Effector memory CD4-positive, alpha-beta T cell (primary cell): ENCODE measurements around the gene HPSE2.

Experiments used
- DNase-seq, 3 donors: peaks; one replicate each; pipeline ENCODE4 v3.0.0-alpha.2; 2020
- H3K27ac ChIP-seq: 2 replicates; pipeline ENCODE4 v1.7.0; 2013; ENCODE audit warnings: mild to moderate bottlenecking, low read length, moderate library complexity; ENCODE audit not compliant: insufficient read depth, poor library complexity, severe bottlenecking
- H3K27me3 ChIP-seq: replicated peaks from 2 replicates; pipeline ENCODE4 v1.7.0; 2013; ENCODE audit warnings: mild to moderate bottlenecking, low read length; ENCODE audit not compliant: insufficient read depth, control insufficient read depth, poor library complexity, severe bottlenecking
- H3K36me3 ChIP-seq: 2 replicates; pipeline ENCODE4 v1.7.0; 2013; ENCODE audit warnings: mild to moderate bottlenecking, low read length, moderate library complexity; ENCODE audit not compliant: control insufficient read depth, insufficient read depth
- H3K4me1 ChIP-seq: 2 replicates; pipeline ENCODE4 v1.7.0; 2013; ENCODE audit warnings: low read length, mild to moderate bottlenecking; ENCODE audit not compliant: control insufficient read depth, insufficient read depth, poor library complexity, severe bottlenecking
- H3K4me3 ChIP-seq: 2 replicates; pipeline ENCODE4 v1.7.0; 2013; ENCODE audit warnings: low read length, low read depth, mild to moderate bottlenecking; ENCODE audit not compliant: insufficient read depth, poor library complexity, severe bottlenecking
- H3K9me3 ChIP-seq: 2 replicates; pipeline ENCODE4 v1.7.0; 2013; ENCODE audit warnings: mild to moderate bottlenecking, low read length, moderate library complexity; ENCODE audit not compliant: control insufficient read depth

Gene HPSE2

GRCh38 chr10:98833542-98833941 lies 402.1 kb downstream of the HPSE2 start:
- no peaks in the 10 kb centered on the region for H3K9me3 ChIP-seq
- H3K4me1 ChIP-seq: no peaks in the 10 kb centered on the region

GRCh38 chr10:98832738-98833137 lies 402.9 kb downstream of the HPSE2 start:
- Histone ChIP-seq H3K4me1 (no peaks in the 10 kb centered on the region), H3K27me3 (no peaks in the 10 kb centered on the region), H3K4me3 (no peak overlapping the region), H3K27ac (no peak overlapping the region), H3K9me3 (no peaks in the 10 kb centered on the region), H3K36me3 (no peaks in the 10 kb centered on the region)
- DNase-seq: no peak

More at GRCh38 chr10:98833542-98833941, 402.1 kb downstream of the HPSE2 start:
- no peak for DNase-seq
- Histone ChIP-seq H3K27me3 (no peaks in the 10 kb centered on the region), H3K4me3 (no peak overlapping the region), H3K36me3 (no peaks in the 10 kb centered on the region), H3K27ac (no peak overlapping the region)

- Histone ChIP-seq H3K27ac (no peak overlapping the region), H3K4me1 (no peaks in the 10 kb centered on the region), H3K4me3 (no peak overlapping the region), H3K9me3 (no peaks in the 10 kb centered on the region), H3K36me3 (no peaks in the 10 kb centered on the region), H3K27me3 (no peaks in the 10 kb centered on the region)
- DNase-seq: no peak
These were observed 403.5 kb downstream of the HPSE2 start for GRCh38 chr10:98832196-98832595.

- no peak overlapping the region for H3K4me3 ChIP-seq
- DNase-seq: no peak
- H3K4me1 ChIP-seq: no peaks in the 10 kb centered on the region
- H3K27me3 ChIP-seq: no peaks in the 10 kb centered on the region
- H3K9me3 ChIP-seq: no peaks in the 10 kb centered on the region
- H3K36me3 ChIP-seq: no peaks in the 10 kb centered on the region
- H3K27ac ChIP-seq: no peak overlapping the region
These were observed 404.3 kb downstream of the HPSE2 start for GRCh38 chr10:98831391-98831790.

- no peaks in the 10 kb centered on the region for H3K9me3 ChIP-seq
- DNase-seq: no peak
- H3K27ac ChIP-seq: no peak overlapping the region
- H3K4me3 ChIP-seq: no peak overlapping the region
- no peaks in the 10 kb centered on the region for H3K27me3 ChIP-seq
- no peaks in the 10 kb centered on the region for H3K4me1 ChIP-seq
- H3K36me3 ChIP-seq: no peaks in the 10 kb centered on the region
These were observed 409.9 kb downstream of the HPSE2 start for GRCh38 chr10:98825741-98826140.

GRCh38 chr10:98817396-98817795 lies 418.3 kb downstream of the HPSE2 start:
- DNase-seq: no peak
- H3K36me3 ChIP-seq: no peaks in the 10 kb centered on the region
- H3K4me1 ChIP-seq: no peaks in the 10 kb centered on the region
- no peaks in the 10 kb centered on the region for H3K27me3 ChIP-seq
- H3K9me3 ChIP-seq: no peaks in the 10 kb centered on the region
- H3K4me3 ChIP-seq: no peak overlapping the region
- no peak overlapping the region for H3K27ac ChIP-seq

- Histone ChIP-seq H3K9me3 (no peaks in the 10 kb centered on the region), H3K4me1 (no peaks in the 10 kb centered on the region), H3K27ac (no peak overlapping the region), H3K27me3 (no peaks in the 10 kb centered on the region), H3K4me3 (no peak overlapping the region), H3K36me3 (no peaks in the 10 kb centered on the region)
- no peak for DNase-seq
These were observed 420.4 kb downstream of the HPSE2 start for GRCh38 chr10:98815039-98815885.

GRCh38 chr10:98814470-98814869 lies 421.2 kb downstream of the HPSE2 start:
- no peaks in the 10 kb centered on the region for H3K9me3 ChIP-seq
- H3K4me3 ChIP-seq: no peak overlapping the region
- H3K4me1 ChIP-seq: no peaks in the 10 kb centered on the region
- H3K36me3 ChIP-seq: no peaks in the 10 kb centered on the region
- H3K27ac ChIP-seq: no peak overlapping the region
- DNase-seq: no peak
- no peaks in the 10 kb centered on the region for H3K27me3 ChIP-seq

GRCh38 chr10:98808282-98808892 lies 427.3 kb downstream of the HPSE2 start:
- Histone ChIP-seq H3K4me3 (no peak overlapping the region), H3K27ac (no peak overlapping the region), H3K4me1 (no peaks in the 10 kb centered on the region), H3K9me3 (no peaks in the 10 kb centered on the region), H3K27me3 (no peaks in the 10 kb centered on the region), H3K36me3 (no peaks in the 10 kb centered on the region)
- DNase-seq: no peak

GRCh38 chr10:98800263-98800662 lies 435.4 kb downstream of the HPSE2 start:
- no peak overlapping the region for H3K27ac ChIP-seq
- no peak for DNase-seq
- H3K4me1 ChIP-seq: no peaks in the 10 kb centered on the region
- H3K36me3 ChIP-seq: no peaks in the 10 kb centered on the region
- no peaks in the 10 kb centered on the region for H3K9me3 ChIP-seq
- H3K4me3 ChIP-seq: no peak overlapping the region
- H3K27me3 ChIP-seq: no peaks in the 10 kb centered on the region
